ENCODE measurements around the gene CRIP1.

Gene CRIP1

GRCh38 chr14:105495101-105495989 is 8.7 kb downstream of the CRIP1 start:
- DNase-seq: no peak

GRCh38 chr14:105495990-105496830 is 9.5 kb downstream of the CRIP1 start:
- DNase-seq: no peak

- DNase-seq: no peak
These were observed 10.3 kb downstream of the CRIP1 start for GRCh38 chr14:105496831-105497591.

- no peak for DNase-seq
These were observed 11.2 kb downstream of the CRIP1 start for GRCh38 chr14:105497671-105498429.

- DNase-seq: no peak
These were observed 12.0 kb downstream of the CRIP1 start for GRCh38 chr14:105498430-105499255.

GRCh38 chr14:105499256-105500035 is 12.8 kb downstream of the CRIP1 start:
- no peak for DNase-seq

- no peak for DNase-seq
These were observed 13.5 kb downstream of the CRIP1 start for GRCh38 chr14:105500036-105500725.

- no peak for DNase-seq
These were observed 14.0 kb downstream of the CRIP1 start for GRCh38 chr14:105500726-105501101.

- DNase-seq: no peak
These were observed 15.0 kb downstream of the CRIP1 start for GRCh38 chr14:105501504-105502291.

- no peak for DNase-seq
These were observed 16.0 kb downstream of the CRIP1 start for GRCh38 chr14:105502446-105503295.

GRCh38 chr14:105503296-105503640 is 16.6 kb downstream of the CRIP1 start:
- no peak for DNase-seq

- DNase-seq: no peak
These were observed 17.4 kb downstream of the CRIP1 start for GRCh38 chr14:105503935-105504692.

GRCh38 chr14:105505101-105505500 is 18.4 kb downstream of the CRIP1 start:
- no peak for DNase-seq

GRCh38 chr14:105507247-105507646 is 20.6 kb downstream of the CRIP1 start:
- DNase-seq: no peak

GRCh38 chr14:105508069-105508468 is 21.4 kb downstream of the CRIP1 start:
- no peak for DNase-seq

GRCh38 chr14:105508601-105509000 is 21.9 kb downstream of the CRIP1 start:
- DNase-seq: no peak

- DNase-seq: no peak
These were observed 30.4 kb downstream of the CRIP1 start for GRCh38 chr14:105517096-105517495.
